ENCODE results near the gene DDX51. TPM values are rescaled to one million over a fixed set of nuclear protein-coding genes. Genes with fewer than 3 reads are reported as not detected.

Gene DDX51
- total RNA-seq, 2 experiments from 2014 or later = 58.0 to 59.3 TPM

DNA sequence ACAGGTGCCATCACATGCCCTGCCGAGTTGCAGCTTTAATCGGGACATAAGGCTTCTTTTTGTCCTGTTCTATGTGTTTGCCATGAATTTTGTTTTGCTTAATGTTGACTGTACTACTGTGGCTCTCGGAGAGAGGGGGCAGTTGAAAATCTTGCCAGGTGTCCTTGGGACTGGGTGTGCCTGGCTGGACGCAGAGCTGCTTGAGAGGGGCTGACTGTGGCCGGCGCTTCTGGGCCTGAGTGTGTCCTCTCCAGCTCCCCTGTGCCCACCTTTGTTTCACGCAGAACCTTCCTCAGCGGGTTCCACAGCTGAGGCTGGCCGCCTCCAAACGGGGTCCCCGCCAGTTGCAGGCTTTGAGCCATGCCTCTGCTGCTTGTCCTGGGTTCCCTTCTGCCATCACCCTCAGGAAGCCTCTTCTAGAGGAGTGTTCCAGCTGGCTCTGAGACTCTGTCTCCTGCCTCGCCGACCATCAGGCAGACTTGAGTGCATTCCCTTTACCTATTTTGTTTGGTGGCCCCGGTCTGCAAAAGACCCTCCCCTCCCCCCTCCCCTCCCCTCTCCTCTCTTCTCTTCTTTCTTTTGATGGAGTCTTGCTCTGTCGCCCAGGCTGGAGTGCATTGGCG, 49.7 kb downstream of the DDX51 start:
- Mint-ChIP-seq H3K9me3 (peaks cover 8% of the 10 kb centered on the region), H3K4me1 (ENCODE audit: low read depth) (peaks cover 23% of the 10 kb centered on the region), H3K36me3 (ENCODE audit: low read depth) (peaks cover 32% of the 10 kb centered on the region), H3K27me3 (no peaks in the 10 kb centered on the region), H3K4me3 (no peak overlapping the region), H3K27ac (no peak overlapping the region)
- peaks cover 12% of the 10 kb centered on the region for H3K4me1 ChIP-seq (ENCODE audit: insufficient read depth, low read length)
- H3K27me3 ChIP-seq (ENCODE audit: control insufficient read depth in 1 of 2, insufficient read depth in 2 of 2, low read length in 2 of 2) = no peaks in the 10 kb centered on the region
- DNase-seq (no peak), ATAC-seq (ENCODE audit: poor library complexity) (no peak)
- H3K9me3 ChIP-seq (ENCODE audit: control insufficient read depth in 1 of 2, insufficient read depth in 1 of 2, low read length in 2 of 2) = peaks cover 3 to 8% of the 10 kb centered on the region in 2 experiments
- intact Hi-C loops (cut with DNase I, micrococcal nuclease) = no loop called here
- H3K36me3 ChIP-seq (ENCODE audit: insufficient read depth, low read length) = peaks cover 5% of the 10 kb centered on the region
- POLR2A ChIA-PET = no interaction called here
- TF ChIP-seq, protein P1, sequence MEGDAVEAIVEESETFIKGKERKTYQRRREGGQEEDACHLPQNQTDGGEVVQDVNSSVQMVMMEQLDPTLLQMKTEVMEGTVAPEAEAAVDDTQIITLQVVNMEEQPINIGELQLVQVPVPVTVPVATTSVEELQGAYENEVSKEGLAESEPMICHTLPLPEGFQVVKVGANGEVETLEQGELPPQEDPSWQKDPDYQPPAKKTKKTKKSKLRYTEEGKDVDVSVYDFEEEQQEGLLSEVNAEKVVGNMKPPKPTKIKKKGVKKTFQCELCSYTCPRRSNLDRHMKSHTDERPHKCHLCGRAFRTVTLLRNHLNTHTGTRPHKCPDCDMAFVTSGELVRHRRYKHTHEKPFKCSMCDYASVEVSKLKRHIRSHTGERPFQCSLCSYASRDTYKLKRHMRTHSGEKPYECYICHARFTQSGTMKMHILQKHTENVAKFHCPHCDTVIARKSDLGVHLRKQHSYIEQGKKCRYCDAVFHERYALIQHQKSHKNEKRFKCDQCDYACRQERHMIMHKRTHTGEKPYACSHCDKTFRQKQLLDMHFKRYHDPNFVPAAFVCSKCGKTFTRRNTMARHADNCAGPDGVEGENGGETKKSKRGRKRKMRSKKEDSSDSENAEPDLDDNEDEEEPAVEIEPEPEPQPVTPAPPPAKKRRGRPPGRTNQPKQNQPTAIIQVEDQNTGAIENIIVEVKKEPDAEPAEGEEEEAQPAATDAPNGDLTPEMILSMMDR (IDR thresholded peaks at IDR 0.05) = no peak
- CTCF ChIA-PET = no interaction called here
- H3K4me3 ChIP-seq (ENCODE audit: low read length) = no peak overlapping the region
- H3K27ac ChIP-seq (ENCODE audit: low read depth in 1 of 2, low read length in 2 of 2) = no peak overlapping the region

DNA sequence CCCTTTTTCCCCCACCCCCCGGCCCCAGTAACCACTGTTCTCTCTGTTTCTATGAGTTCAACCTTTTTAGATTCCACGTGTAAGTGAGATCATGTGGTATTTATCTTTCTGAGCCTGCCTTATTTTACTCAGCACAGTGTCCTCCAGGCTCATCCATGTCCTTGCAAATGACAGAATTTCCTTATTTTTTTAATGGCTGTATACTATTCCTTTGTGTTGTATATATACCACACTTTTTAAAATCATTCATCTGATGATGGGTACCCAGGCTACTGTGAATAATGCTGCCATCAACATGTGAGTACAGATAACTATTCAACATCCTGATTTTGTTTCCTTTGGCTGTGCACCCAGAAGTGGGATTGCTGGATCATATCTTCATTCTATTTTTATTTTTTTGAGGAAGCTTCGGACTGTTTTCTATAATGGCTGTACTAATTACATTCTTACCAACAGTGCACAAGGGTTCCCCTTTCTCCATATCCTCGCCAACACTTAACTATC, 54.7 kb downstream of the DDX51 start:
- H3K27ac ChIP-seq (ENCODE audit: low read depth in 1 of 2, low read length in 2 of 2) = no peak overlapping the region
- no peaks in the 10 kb centered on the region for H3K9me3 ChIP-seq (ENCODE audit: control insufficient read depth in 1 of 2, insufficient read depth in 1 of 2, low read length in 2 of 2)
- H3K4me1 ChIP-seq (ENCODE audit: insufficient read depth, low read length) = peaks cover 15% of the 10 kb centered on the region
- DNase-seq = no peak
- TF ChIP-seq, protein P1 (IDR thresholded peaks at IDR 0.05) = no peak
- H3K4me3 Mint-ChIP-seq = no peak overlapping the region
- ChIA-PET CTCF (no interaction called here), POLR2A (no interaction called here)
- H3K27me3 ChIP-seq (ENCODE audit: control insufficient read depth in 1 of 2, insufficient read depth in 2 of 2, low read length in 2 of 2) = no peaks in the 10 kb centered on the region
- no peak overlapping the region for H3K4me3 ChIP-seq (ENCODE audit: low read length)
- H3K36me3 ChIP-seq (ENCODE audit: insufficient read depth, low read length) = peaks cover 5% of the 10 kb centered on the region
- intact Hi-C loops (cut with DNase I, micrococcal nuclease) = loop anchor here in 1 of 2 experiments (5.0 kb wide), 1 partner anchor 137 kb away; no protein-coding TSS in a partner anchor
- peaks cover 4% of the 10 kb centered on the region for H3K36me3 Mint-ChIP-seq (ENCODE audit: low read depth)
- peaks cover 21% of the 10 kb centered on the region for H3K4me1 Mint-ChIP-seq (ENCODE audit: low read depth)
- no peak overlapping the region for H3K27ac Mint-ChIP-seq
- no peaks in the 10 kb centered on the region for H3K9me3 Mint-ChIP-seq
- H3K27me3 Mint-ChIP-seq = no peaks in the 10 kb centered on the region
- ATAC-seq (ENCODE audit: poor library complexity) = no peak

Other genes with a start within 250 kb of the DDX51 start
- gene ULK1, start 249.7 kb downstream of the DDX51 start, total RNA-seq = 10 to 100 TPM; 85.0 to 91.6 TPM
- gene PUS1, start 215.0 kb downstream of the DDX51 start, total RNA-seq = 10 to 100 TPM; 17.7 to 18.2 TPM
- 10 to 100 TPM; 56.4 to 56.5 TPM for gene EP400, start 194.4 kb downstream of the DDX51 start, total RNA-seq
- 10 to 100 TPM; 21.8 to 22.3 TPM for gene NOC4L, start 138 bp upstream of the DDX51 start, total RNA-seq
- gene GALNT9, start 185.3 kb upstream of the DDX51 start, total RNA-seq = not detected